ENCODE results near the gene ZNF2. TPM values are rescaled to one million over a fixed set of nuclear protein-coding genes. Genes with fewer than 3 reads are reported as not detected.
"Not testable (repeated sequence)": the region's sequence is repeated elsewhere in the genome, so short reads cannot be mapped to it uniquely, and the experiment has no call there.

The ZNF2 gene
- total RNA-seq, 1 donor from 2014 or later = 4.7 TPM

- ATAC-seq; intact Hi-C loops (cut with DNase I): not testable (repeated sequence)
- DNase-seq (ENCODE audit: low spot score) = peak; percentile 81
These were observed 27.3 kb downstream of the ZNF2 start for GRCh38 chr2:95192956-95193355.

- ATAC-seq (no peak), DNase-seq (ENCODE audit: low spot score) (no peak)
- intact Hi-C loops (cut with DNase I) = no loop called here
These were observed 38.3 kb downstream of the ZNF2 start for GRCh38 chr2:95203911-95204310.

- intact Hi-C loops (cut with DNase I) = no loop called here
- ATAC-seq (no peak), DNase-seq (ENCODE audit: low spot score) (no peak)
These were observed 38.8 kb downstream of the ZNF2 start for GRCh38 chr2:95204396-95204795.

- DNase-seq (ENCODE audit: low spot score) (no peak), ATAC-seq (no peak)
- intact Hi-C loops (cut with DNase I) = no loop called here
These were observed 40.5 kb downstream of the ZNF2 start for GRCh38 chr2:95206096-95206495.

- ATAC-seq = peak; percentile 98
- intact Hi-C loops (cut with DNase I) = no loop called here
These were observed 41.7 kb downstream of the ZNF2 start, which contains the start of gene ZNF892 for GRCh38 chr2:95207111-95207961. Gene ZNF892 (plus strand): TSS chr2:95207521. CDS start chr2:95207816, 295 bp downstream.

GRCh38 chr2:95208106-95208505 lies 42.5 kb downstream of the ZNF2 start:
- ATAC-seq = no peak
- no peak for DNase-seq (ENCODE audit: low spot score)
- intact Hi-C loops (cut with DNase I) = no loop called here

More at GRCh38 chr2:95207111-95207961, 41.7 kb downstream of the ZNF2 start, which contains the start of gene ZNF892:
- peak; percentile 94 for DNase-seq (ENCODE audit: low spot score)

- DNase-seq (ENCODE audit: low spot score) (no peak), ATAC-seq (no peak)
- intact Hi-C loops (cut with DNase I) = no loop called here
These were observed 49.5 kb downstream of the ZNF2 start for GRCh38 chr2:95215018-95215612.

GRCh38 chr2:95220449-95220848 lies 54.8 kb downstream of the ZNF2 start:
- no peak for ATAC-seq
- intact Hi-C loops (cut with DNase I) = no loop called here
- DNase-seq (ENCODE audit: low spot score) = no peak

GRCh38 chr2:95225658-95226057 lies 60.0 kb downstream of the ZNF2 start:
- ATAC-seq (no peak), DNase-seq (ENCODE audit: low spot score) (no peak)
- intact Hi-C loops (cut with DNase I) = no loop called here

GRCh38 chr2:95231723-95232122 lies 66.1 kb downstream of the ZNF2 start:
- ATAC-seq (no peak), DNase-seq (ENCODE audit: low spot score) (no peak)
- intact Hi-C loops (cut with DNase I) = no loop called here

- DNase-seq (ENCODE audit: low spot score) = no peak
- no peak for ATAC-seq
- intact Hi-C loops (cut with DNase I) = no loop called here
These were observed 66.6 kb downstream of the ZNF2 start for GRCh38 chr2:95232232-95232631.

Other genes with a start within 250 kb of the ZNF2 start
- gene MAL, start 140.1 kb upstream of the ZNF2 start, total RNA-seq = 241 TPM
- gene MRPS5, start 44.0 kb upstream of the ZNF2 start, total RNA-seq = 49.1 TPM
- gene ZNF514, start 6.0 kb upstream of the ZNF2 start, total RNA-seq = 32.9 TPM
- gene ZNF892, start 41.7 kb downstream of the ZNF2 start, total RNA-seq = 8.5 TPM
- gene PROM2, start 108.6 kb downstream of the ZNF2 start, total RNA-seq = 3.0 TPM
- 13.9 TPM for gene KCNIP3, start 131.5 kb downstream of the ZNF2 start, total RNA-seq
- gene FAHD2A, start 236.9 kb downstream of the ZNF2 start, total RNA-seq = 31.8 TPM